Mesendoderm (in vitro differentiated cells): Measurements from ENCODE around the gene SCN4A.

Experiments used
- DNase-seq: peaks from one replicate; pipeline ENCODE4 v3.0.0; 2013
- H2AK5ac ChIP-seq: 2 replicates; pipeline ENCODE4 v1.6.1; 2013; ENCODE audit warnings: low read length, inconsistent platforms
- H2BK120ac ChIP-seq: 2 replicates; pipeline ENCODE4 v1.6.1; 2013; ENCODE audit warnings: low read depth, mild to moderate bottlenecking, low read length, moderate library complexity, mixed read lengths
- H2BK15ac ChIP-seq: replicated peaks from 2 replicates; pipeline ENCODE4 v1.6.1; 2013; ENCODE audit warnings: low read depth, mild to moderate bottlenecking, moderate library complexity
- H2BK5ac ChIP-seq: 2 replicates; pipeline ENCODE4 v1.6.1; 2013; ENCODE audit warnings: low read length, inconsistent platforms
- H3K18ac ChIP-seq: 2 replicates; pipeline ENCODE4 v1.6.1; 2013; ENCODE audit warnings: mild to moderate bottlenecking, low read length, mixed read lengths
- H3K23ac ChIP-seq: one replicate; pipeline ENCODE4 v1.6.1; 2013; ENCODE audit warnings: low read length
- H3K27ac ChIP-seq: 2 replicates; pipeline ENCODE4 v1.5.1; 2013; ENCODE audit warnings: low read depth, mild to moderate bottlenecking, inconsistent platforms, low read length, moderate library complexity
- H3K27me3 ChIP-seq: 2 replicates; pipeline ENCODE4 v1.6.1; 2013; ENCODE audit warnings: low read length, control low read depth, mild to moderate bottlenecking, inconsistent platforms; ENCODE audit not compliant: insufficient read depth, poor library complexity
- H3K36me3 ChIP-seq: 2 replicates; pipeline ENCODE4 v1.6.1; 2013; ENCODE audit warnings: low read length, inconsistent platforms; ENCODE audit not compliant: control insufficient read depth, insufficient read depth
- H3K4ac ChIP-seq: one replicate; pipeline ENCODE4 v1.6.1; 2013; ENCODE audit warnings: low read depth, mild to moderate bottlenecking, low read length, moderate library complexity
- H3K4me1 ChIP-seq: 2 replicates; pipeline ENCODE4 v1.6.1; 2013; ENCODE audit warnings: low read depth, low read length, inconsistent platforms; ENCODE audit not compliant: control insufficient read depth
- H3K4me2 ChIP-seq: 2 replicates; pipeline ENCODE4 v1.6.1; 2013; ENCODE audit warnings: low read length
- H3K4me3 ChIP-seq: 2 replicates; pipeline ENCODE4 v1.5.1; 2013; ENCODE audit warnings: mild to moderate bottlenecking, low read length
- H3K56ac ChIP-seq: one replicate; pipeline ENCODE4 v1.6.1; 2013; ENCODE audit warnings: low read length
- H3K79me1 ChIP-seq: 2 replicates; pipeline ENCODE4 v1.6.1; 2013; ENCODE audit warnings: low read length, inconsistent platforms
- H3K79me2 ChIP-seq: 2 replicates; pipeline ENCODE4 v1.6.1; 2013; ENCODE audit warnings: mild to moderate bottlenecking, low read length; ENCODE audit not compliant: control insufficient read depth, insufficient read depth
- H3K9ac ChIP-seq: 2 replicates; pipeline ENCODE4 v1.6.1; 2013; ENCODE audit warnings: low read length, inconsistent platforms
- H4K5ac ChIP-seq: one replicate; pipeline ENCODE4 v1.6.1; 2013; ENCODE audit warnings: low read length
- H4K8ac ChIP-seq: one replicate; pipeline ENCODE4 v1.6.1; 2013; ENCODE audit warnings: low read depth, mild to moderate bottlenecking, control low read depth, low read length, moderate library complexity
- WGBS: extraction: QIAGEN DNeasy Blood & Tissue Kit; methylation state at CpG from one replicate; pipeline ENCODE4 v1.1.7; 2013; ENCODE audit warnings: low lambda C conversion rate, missing lambda C conversion rate; ENCODE audit not compliant: insufficient coverage; ENCODE audit errors: extremely low coverage; 5-methylcytosine and 5-hydroxymethylcytosine counted together

The SCN4A gene

GRCh38 chr17:63937920-63938319 lies 34.8 kb downstream of the SCN4A start:
- Histone ChIP-seq H3K4me1 (no peaks in the 10 kb centered on the region), H2BK5ac (no peak overlapping the region), H3K4me3 (no peak overlapping the region), H2BK15ac (no peak overlapping the region), H3K27me3 (no peaks in the 10 kb centered on the region), H3K4me2 (no peak overlapping the region), H4K8ac (no peak overlapping the region), H3K9ac (no peak overlapping the region), H3K4ac (no peak overlapping the region), H3K56ac (no peak overlapping the region), H3K27ac (no peak overlapping the region), H3K79me2 (no peaks in the 10 kb centered on the region), H3K18ac (no peak overlapping the region), H2AK5ac (no peak overlapping the region), H3K36me3 (no peaks in the 10 kb centered on the region), H2BK120ac (no peak overlapping the region), H4K5ac (no peak overlapping the region), H3K79me1 (no peaks in the 10 kb centered on the region), H3K23ac (no peak overlapping the region)
- WGBS: no CpG with 5 or more reads among the region's 4 CpGs
- DNase-seq: no peak

- Histone ChIP-seq H2BK120ac (no peak overlapping the region), H3K36me3 (no peaks in the 10 kb centered on the region), H3K4me2 (no peak overlapping the region), H4K8ac (no peak overlapping the region), H4K5ac (no peak overlapping the region), H3K4me3 (no peak overlapping the region), H3K4me1 (no peaks in the 10 kb centered on the region), H3K79me2 (no peaks in the 10 kb centered on the region), H3K27me3 (no peaks in the 10 kb centered on the region), H3K9ac (no peak overlapping the region), H3K18ac (no peak overlapping the region), H3K79me1 (no peaks in the 10 kb centered on the region), H2BK15ac (no peak overlapping the region), H3K4ac (no peak overlapping the region), H2AK5ac (no peak overlapping the region), H3K23ac (no peak overlapping the region), H3K27ac (no peak overlapping the region), H2BK5ac (no peak overlapping the region), H3K56ac (no peak overlapping the region)
- WGBS: no CpG with 5 or more reads among the region's 6 CpGs
- no peak for DNase-seq
Observed at GRCh38 chr17:63937319-63937718, 35.4 kb downstream of the SCN4A start.

- Histone ChIP-seq H3K4me2 (no peak overlapping the region), H3K27ac (no peak overlapping the region), H4K5ac (no peak overlapping the region), H2BK120ac (no peak overlapping the region), H2AK5ac (no peak overlapping the region), H3K9ac (no peak overlapping the region), H3K27me3 (no peaks in the 10 kb centered on the region), H3K4ac (no peak overlapping the region), H3K18ac (no peak overlapping the region), H3K4me1 (no peaks in the 10 kb centered on the region), H2BK5ac (no peak overlapping the region), H3K56ac (no peak overlapping the region), H4K8ac (no peak overlapping the region), H3K79me1 (no peaks in the 10 kb centered on the region), H2BK15ac (no peak overlapping the region), H3K23ac (no peak overlapping the region), H3K4me3 (no peak overlapping the region), H3K79me2 (no peaks in the 10 kb centered on the region), H3K36me3 (no peaks in the 10 kb centered on the region)
- WGBS: no CpG with 5 or more reads among the region's 21 CpGs
- no peak for DNase-seq
Observed at GRCh38 chr17:63934183-63935112, 38.3 kb downstream of the SCN4A start.

GRCh38 chr17:63933598-63933997 lies 39.1 kb downstream of the SCN4A start:
- H4K5ac ChIP-seq: no peak overlapping the region
- DNase-seq: no peak
- H3K36me3 ChIP-seq: no peaks in the 10 kb centered on the region
- no peak overlapping the region for H3K18ac ChIP-seq
- H2BK15ac ChIP-seq: no peak overlapping the region
- no peak overlapping the region for H2BK120ac ChIP-seq
- H3K79me1 ChIP-seq: no peaks in the 10 kb centered on the region
- H4K8ac ChIP-seq: no peak overlapping the region
- H3K27me3 ChIP-seq: no peaks in the 10 kb centered on the region
- H3K4me1 ChIP-seq: no peaks in the 10 kb centered on the region
- no peak overlapping the region for H2AK5ac ChIP-seq
- H3K4me2 ChIP-seq: no peak overlapping the region
- no peak overlapping the region for H3K23ac ChIP-seq
- no peak overlapping the region for H3K56ac ChIP-seq
- no peak overlapping the region for H3K4me3 ChIP-seq
- H3K4ac ChIP-seq: no peak overlapping the region
- WGBS: no CpG with 5 or more reads among the region's 8 CpGs
- H3K79me2 ChIP-seq: no peaks in the 10 kb centered on the region
- H3K9ac ChIP-seq: no peak overlapping the region
- H3K27ac ChIP-seq: no peak overlapping the region
- no peak overlapping the region for H2BK5ac ChIP-seq

- Histone ChIP-seq H3K18ac (no peak overlapping the region), H3K9ac (no peak overlapping the region), H2BK120ac (no peak overlapping the region), H3K4ac (no peak overlapping the region), H2AK5ac (no peak overlapping the region), H2BK15ac (no peak overlapping the region), H3K27ac (no peak overlapping the region), H3K23ac (no peak overlapping the region), H3K4me3 (no peak overlapping the region), H3K79me1 (no peaks in the 10 kb centered on the region), H3K36me3 (no peaks in the 10 kb centered on the region), H3K56ac (no peak overlapping the region), H3K79me2 (no peaks in the 10 kb centered on the region), H4K5ac (no peak overlapping the region), H3K27me3 (no peaks in the 10 kb centered on the region), H2BK5ac (no peak overlapping the region), H3K4me2 (no peak overlapping the region), H4K8ac (no peak overlapping the region), H3K4me1 (no peaks in the 10 kb centered on the region)
- WGBS: no CpG with 5 or more reads among the region's 4 CpGs
- no peak for DNase-seq
Observed at GRCh38 chr17:63932721-63933120, 40.0 kb downstream of the SCN4A start.
